OCI-LY7 (cell line): ENCODE measurements around the gene TNFRSF12A. TPM values are rescaled to one million over a fixed set of nuclear protein-coding genes. Genes with fewer than 3 reads are reported as not detected.

Experiments
- BruUV-seq: library from RNA; stranded (reverse); fragments of 400-500 nt; replicated peaks from 2 replicates; lab custom pipeline; 2021; lab: Mats Ljungman, UMichigan
- CTCF ChIA-PET: fragments of 300-600 bp; sonication (Branson Sonifier 250); formaldehyde crosslinking; loops from one replicate; lab custom pipeline; 2022; ENCODE audit warnings: antibody characterized with exemption; ENCODE audit not compliant: unreplicated experiment; lab: Charles Lee
- POLR2A ChIA-PET: fragments of 300-600 bp; sonication (Branson Sonifier 250); formaldehyde crosslinking; loops from one replicate; lab custom pipeline; 2022; ENCODE audit warnings: antibody characterized with exemption; lab: Charles Lee
- DNase-seq: peaks from one replicate; pipeline ENCODE4 v3.0.0-alpha.2; 2015; ENCODE audit warnings: low spot score
- H2AFZ ChIP-seq: fragments of 200-600 bp; sonication (generic), shearing (Covaris generic); 2 replicates; pipeline ENCODE4 v1.6.1; 2014; ENCODE audit warnings: mild to moderate bottlenecking, antibody characterized with exemption, low read length, moderate library complexity
- H3K27ac ChIP-seq: fragments of 200-600 bp; sonication (generic); 2 replicates; pipeline ENCODE4 v1.5.1; 2014; ENCODE audit warnings: mixed run types, low read depth, mild to moderate bottlenecking, moderate library complexity, low read length, inconsistent platforms; ENCODE audit not compliant: poor library complexity, severe bottlenecking
- H3K36me3 ChIP-seq: fragments of 200-600 bp; sonication (generic); 2 replicates; pipeline ENCODE4 v1.6.1; 2014; ENCODE audit warnings: mild to moderate bottlenecking, antibody characterized with exemption, low read length, moderate library complexity, mixed read lengths; ENCODE audit not compliant: insufficient read depth
- H3K4me1 ChIP-seq: fragments of 200-600 bp; sonication (generic); 2 replicates; pipeline ENCODE4 v1.5.1; 2014; ENCODE audit warnings: mild to moderate bottlenecking, low read length; ENCODE audit not compliant: insufficient read depth, poor library complexity, severe bottlenecking
- H3K4me2 ChIP-seq: fragments of 200-600 bp; sonication (generic); 2 replicates; pipeline ENCODE4 v1.6.1; 2014; ENCODE audit warnings: mild to moderate bottlenecking, low read length
- H3K4me3 ChIP-seq: fragments of 200-600 bp; sonication (generic); 2 replicates; pipeline ENCODE4 v1.5.1; 2014; ENCODE audit warnings: mild to moderate bottlenecking, low read depth, low read length; ENCODE audit not compliant: poor library complexity, severe bottlenecking
- H3K79me2 ChIP-seq: fragments of 200-600 bp; sonication (generic); 2 replicates; pipeline ENCODE4 v1.6.1; 2016; ENCODE audit warnings: low read depth, mild to moderate bottlenecking, low read length, moderate library complexity, mixed read lengths; ENCODE audit not compliant: insufficient read depth
- H3K9me2 ChIP-seq: fragments of 200-600 bp; sonication (generic); 2 replicates; pipeline ENCODE4 v1.6.1; 2016; ENCODE audit warnings: mild to moderate bottlenecking, low read length, mixed read lengths; ENCODE audit not compliant: insufficient read depth
- H3K9me3 ChIP-seq: fragments of 200-600 bp; sonication (generic); 2 replicates; pipeline ENCODE4 v1.6.1; 2014; ENCODE audit warnings: mild to moderate bottlenecking, mixed run types, low read length, mixed read lengths
- H4K20me1 ChIP-seq: fragments of 200-600 bp; sonication (generic); 2 replicates; pipeline ENCODE4 v1.6.1; 2014; ENCODE audit warnings: mild to moderate bottlenecking, antibody characterized with exemption, low read length, moderate library complexity, mixed read lengths; ENCODE audit not compliant: insufficient read depth
- CTCF ChIP-seq: fragments of 200-600 bp; sonication (generic); conservative IDR thresholded peaks from 2 replicates; pipeline ENCODE4 v1.5.1; 2014; ENCODE audit warnings: mild to moderate bottlenecking, antibody characterized with exemption, low read length, moderate library complexity, mixed read lengths
- EZH2phosphoT487 ChIP-seq: fragments of 200-600 bp; sonication (generic); IDR thresholded peaks from 2 replicates; pipeline ENCODE4 v1.6.1; 2018; ENCODE audit warnings: low read depth, borderline replicate concordance, mild to moderate bottlenecking, mixed run types, antibody characterized with exemption, low read length, moderate library complexity, mixed read lengths
- intact Hi-C: fragments of 100-400 bp; cut with micrococcal nuclease; formaldehyde crosslinking; loops from one replicate; pipeline ENCODE4 v1.10.0; 2022; ENCODE audit not compliant: unreplicated experiment
- total RNA-seq, 2 experiments: library from RNA; depleted of rRNA in 1 of 2; stranded (reverse); fragments of >200 nt in 1 of 2; shearing (Covaris generic) in 1 of 2; gene quantifications; 2 replicates each; pipeline ENCODE4 v1.2.3, GENCODE V29; 2014 to 2022

TNFRSF12A gene
- total RNA-seq, 2 experiments from 2014 or later, result 1.9 to 4.9 TPM

- H3K4me3 ChIP-seq, result peak overlapping the region; percentile 76
- BruUV-seq, result no TSS peak
- H3K9me3 ChIP-seq, result no peaks in the 10 kb centered on the region
- H3K4me2 ChIP-seq, result peak overlapping the region; percentile 75
- ChIA-PET POLR2A (no interaction called here), CTCF (interaction anchor here (0.6 to 1.9 kb wide), 4 partner anchors 26 to 75 kb away, joined by 3 to 12 read pairs (median 7); partner anchors contain the start of gene ZNF213)
- no peaks in the 10 kb centered on the region for H3K9me2 ChIP-seq
- H4K20me1 ChIP-seq, result no peaks in the 10 kb centered on the region
- H3K36me3 ChIP-seq, result no peaks in the 10 kb centered on the region
- intact Hi-C loops, result loop anchor here (1.0 to 2.0 kb wide), 5 partner anchors 16 to 107 kb away; no protein-coding TSS in a partner anchor
- peak overlapping the region; percentile 97 for H2AFZ ChIP-seq
- TF ChIP-seq CTCF (no peak), EZH2phosphoT487 (no peak)
- no peak overlapping the region for H3K27ac ChIP-seq
- peaks cover 28% of the 10 kb centered on the region for H3K4me1 ChIP-seq
- H3K79me2 ChIP-seq, result no peaks in the 10 kb centered on the region
- DNase-seq, result no peak
These were observed 39.6 kb downstream of the TNFRSF12A start for GRCh38 chr16:3059723-3060242.

DNA sequence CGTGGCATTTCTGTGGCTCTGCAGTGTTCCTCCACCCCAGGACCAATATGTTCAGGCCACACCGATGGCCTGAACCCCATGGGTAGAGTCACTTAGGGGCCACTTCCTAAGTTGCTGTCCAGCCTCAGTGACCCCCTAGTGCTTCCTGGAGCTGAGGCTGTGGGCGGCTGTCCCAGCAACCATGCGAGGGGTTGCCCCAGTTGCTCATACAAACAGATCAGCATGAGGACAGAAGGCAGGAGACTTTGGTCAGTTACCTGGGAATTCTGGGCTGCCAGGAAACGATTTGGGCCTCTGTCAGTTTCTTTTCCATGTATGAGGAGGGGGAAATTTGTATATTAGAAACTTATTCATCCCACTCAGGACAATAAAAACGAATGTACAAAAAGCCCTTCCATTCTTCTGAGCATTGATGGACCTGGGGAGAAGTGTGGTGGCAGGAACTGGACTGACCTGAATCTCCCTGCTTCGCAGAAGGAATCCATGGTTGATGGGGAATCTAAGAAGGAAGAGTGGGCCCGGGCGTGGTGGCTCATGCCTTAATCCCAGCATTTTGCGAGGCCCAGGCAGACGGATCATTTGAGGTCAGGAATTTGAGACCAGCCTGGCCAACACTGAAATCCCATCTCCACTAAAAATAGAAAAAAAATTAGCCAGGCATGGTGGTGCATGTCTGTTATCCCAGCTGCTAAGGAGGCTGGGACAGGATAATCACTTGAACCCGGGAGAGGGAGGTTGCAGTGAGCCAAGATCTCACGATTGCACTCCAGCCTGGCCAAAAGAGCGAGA is 40.4 kb downstream of the TNFRSF12A start:
- H3K36me3 ChIP-seq, result no peaks in the 10 kb centered on the region
- no peak for TF ChIP-seq CTCF
- no peak for TF ChIP-seq EZH2phosphoT487
- DNase-seq, result no peak
- intact Hi-C loops, result no loop called here
- H4K20me1 ChIP-seq, result no peaks in the 10 kb centered on the region
- no peaks in the 10 kb centered on the region for H3K9me3 ChIP-seq
- no TSS peak for BruUV-seq
- POLR2A ChIA-PET, result no interaction called here
- H3K79me2 ChIP-seq, result no peaks in the 10 kb centered on the region
- CTCF ChIA-PET, result no interaction called here
- no peak overlapping the region for H3K4me2 ChIP-seq
- H3K27ac ChIP-seq, result no peak overlapping the region
- no peak overlapping the region for H2AFZ ChIP-seq
- no peaks in the 10 kb centered on the region for H3K9me2 ChIP-seq
- no peak overlapping the region for H3K4me3 ChIP-seq
- H3K4me1 ChIP-seq, result peaks cover 20% of the 10 kb centered on the region

DNA sequence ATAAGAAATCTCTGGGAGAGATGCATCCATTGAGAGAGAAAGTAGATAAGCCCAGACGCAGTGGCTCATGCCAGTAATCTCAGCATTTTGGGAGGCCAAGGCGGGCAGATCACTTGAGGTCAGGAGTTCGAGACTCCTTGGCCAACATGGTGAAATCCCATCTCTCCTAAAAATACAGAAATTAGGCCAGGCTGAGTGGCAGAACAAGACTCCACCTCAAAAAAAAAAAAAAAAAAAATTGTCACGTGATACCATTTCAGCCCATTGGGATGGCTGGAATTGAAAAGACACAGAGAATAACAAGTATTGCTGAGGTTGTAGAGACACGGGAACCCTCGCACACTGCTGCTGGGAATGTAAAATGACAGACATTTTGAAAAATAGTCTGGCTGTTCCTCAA is 42.4 kb downstream of the TNFRSF12A start:
- Histone ChIP-seq H4K20me1 (no peaks in the 10 kb centered on the region), H3K27ac (no peak overlapping the region), H3K79me2 (no peaks in the 10 kb centered on the region), H3K9me2 (no peaks in the 10 kb centered on the region), H2AFZ (no peak overlapping the region), H3K4me2 (no peak overlapping the region), H3K4me3 (no peak overlapping the region), H3K4me1 (peaks cover 11% of the 10 kb centered on the region), H3K36me3 (no peaks in the 10 kb centered on the region), H3K9me3 (no peaks in the 10 kb centered on the region)
- TF ChIP-seq EZH2phosphoT487, result no peak
- TF ChIP-seq CTCF, result no peak
- intact Hi-C loops, result no loop called here
- ChIA-PET POLR2A (interaction anchor here (1.4 kb wide), 1 partner anchor 15 kb away, joined by 3 read pairs; no protein-coding TSS in a partner anchor), CTCF (no interaction called here)
- DNase-seq, result no peak
- no TSS peak for BruUV-seq
